GM18870 (cell line): ENCODE results near the gene SMCP.

Experiments used
- ATAC-seq: cut with Tn5 transposase; IDR thresholded peaks from one replicate; pipeline ENCODE4 v1.9.1; 2021; ENCODE audit warnings: moderate library complexity; ENCODE audit not compliant: unreplicated experiment

The SMCP gene

GRCh38 chr1:152878042-152878441, at the start of gene SMCP:
Gene SMCP (plus strand): TSS chr1:152878322. CDS start chr1:152884423, 6,101 bp downstream.
- no peak for ATAC-seq

- no peak for ATAC-seq
These were observed 41.3 kb upstream of the SMCP start for GRCh38 chr1:152836870-152837269.

DNA sequence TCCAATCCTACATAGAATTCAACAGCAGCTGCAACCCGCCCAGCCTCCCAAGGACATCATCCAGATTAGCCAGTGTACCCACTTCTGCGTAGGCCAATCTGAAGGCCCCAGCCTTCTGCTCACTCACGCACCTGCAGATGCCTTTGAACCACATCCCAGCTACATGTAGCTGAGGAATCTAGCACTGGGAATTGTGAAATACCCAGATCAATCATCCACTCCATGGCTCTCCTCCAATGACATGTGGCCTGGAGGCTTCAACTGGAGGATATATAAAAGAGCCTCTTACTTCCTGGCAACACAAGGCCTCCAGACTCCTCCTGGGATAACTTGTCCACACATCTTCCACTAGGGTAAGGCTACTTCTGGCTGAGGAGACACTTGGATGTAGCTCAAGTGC, 35.6 kb upstream of the SMCP start, which contains the start of gene LCE6A:
LCE6A (plus strand) TSS at position 301 of the 400 bp plus-strand sequence. CDS start 665 bp downstream, outside the sequence.
- ATAC-seq: no peak

DNA sequence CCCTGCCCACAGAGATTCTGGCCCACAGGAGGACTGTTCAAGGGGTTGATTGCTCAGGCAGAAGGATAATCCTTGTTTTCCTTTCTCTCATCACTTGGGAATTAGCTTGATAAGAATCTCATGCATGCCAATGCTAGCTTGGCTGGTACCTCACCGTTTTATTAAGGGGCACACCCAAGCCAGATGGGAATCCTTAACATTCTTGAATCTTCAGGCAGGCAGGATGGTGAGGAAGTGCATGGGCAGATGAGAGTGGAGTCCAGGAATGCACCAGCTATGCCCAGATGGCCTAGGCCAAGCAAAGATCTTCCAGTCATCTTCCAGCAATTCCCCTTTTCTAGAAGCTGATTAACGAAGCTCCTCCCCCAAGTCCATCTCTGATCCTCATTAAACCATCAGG, 22.5 kb upstream of the SMCP start:
- no peak for ATAC-seq

DNA sequence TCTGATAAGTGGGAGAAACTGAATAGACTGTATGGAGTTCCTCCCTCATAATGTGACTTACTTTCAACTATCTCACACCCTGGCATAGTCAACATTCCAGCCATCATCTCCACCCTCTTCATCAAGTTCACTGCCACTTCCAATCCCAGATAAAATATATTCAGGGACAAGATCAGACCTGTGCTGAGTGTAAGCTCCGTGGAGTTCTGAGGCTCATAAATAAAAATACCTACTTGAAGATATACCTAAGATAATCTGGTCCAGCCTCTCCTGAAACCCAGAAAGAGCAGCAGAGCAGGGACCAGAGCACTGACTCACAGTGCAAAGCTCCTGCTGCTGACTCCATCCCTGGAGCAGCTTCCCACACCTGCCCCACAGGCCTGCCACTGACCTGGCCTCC, 20.1 kb upstream of the SMCP start:
- no peak for ATAC-seq

GRCh38 chr1:152859696-152860095, 18.4 kb upstream of the SMCP start, which contains the start of gene LCE7A:
Gene LCE7A (plus strand): TSS chr1:152859996. CDS start chr1:152860698, 702 bp downstream.
- ATAC-seq: no peak

DNA sequence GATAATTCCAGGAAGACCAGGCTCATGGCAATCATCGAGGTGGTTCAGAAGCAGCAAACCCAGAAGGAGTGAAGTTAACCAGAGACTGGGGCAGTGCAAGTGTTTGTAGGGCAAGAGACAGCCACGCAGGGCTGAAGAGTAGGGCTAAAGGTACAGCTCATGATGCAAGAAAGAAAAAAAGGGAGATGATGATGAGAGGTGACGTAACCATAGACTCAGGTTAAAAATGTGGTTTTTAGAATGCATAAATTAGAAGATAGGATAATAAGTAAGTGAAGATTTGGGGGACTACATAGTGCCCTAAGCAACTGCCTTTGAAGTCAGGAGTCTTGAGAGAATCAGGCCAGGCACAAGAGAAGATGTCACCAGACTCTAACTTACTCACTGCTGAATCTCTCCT, 18.0 kb upstream of the SMCP start:
- no peak for ATAC-seq

- ATAC-seq: no peak
These were observed 16.7 kb upstream of the SMCP start for GRCh38 chr1:152861374-152861773.

- ATAC-seq: no peak
These were observed 13.7 kb upstream of the SMCP start for GRCh38 chr1:152864443-152864842.

- no peak for ATAC-seq
These were observed 11.8 kb upstream of the SMCP start for GRCh38 chr1:152866321-152866720.

DNA sequence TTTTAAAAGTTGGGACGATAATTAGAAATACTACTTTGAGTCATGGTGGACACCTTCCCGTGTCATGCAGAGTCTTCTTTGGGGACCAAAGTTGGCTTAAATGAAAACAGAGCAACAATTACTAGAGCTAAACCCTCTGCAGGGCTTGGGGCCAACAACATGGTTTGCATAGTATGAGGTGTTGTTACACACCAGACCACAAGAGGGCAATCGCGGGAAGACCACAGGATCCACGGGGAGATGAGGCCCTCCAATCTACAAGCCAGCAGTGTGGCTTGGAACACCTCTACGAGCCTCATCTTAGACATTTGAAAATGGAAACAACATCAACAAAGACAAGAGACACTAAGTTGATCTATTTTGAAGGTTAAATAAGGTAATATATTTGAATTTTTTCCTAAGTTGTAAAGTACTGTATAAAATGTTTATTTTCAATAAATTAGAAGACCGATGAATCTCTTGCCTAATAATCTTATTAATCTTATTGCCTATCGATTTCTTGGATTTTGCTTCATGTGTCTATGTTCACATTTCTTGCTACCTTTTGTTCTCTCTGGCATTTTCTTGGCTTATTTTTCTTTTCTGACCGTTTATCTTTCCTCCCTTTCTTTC, 8.2 kb upstream of the SMCP start:
- no peak for ATAC-seq

DNA sequence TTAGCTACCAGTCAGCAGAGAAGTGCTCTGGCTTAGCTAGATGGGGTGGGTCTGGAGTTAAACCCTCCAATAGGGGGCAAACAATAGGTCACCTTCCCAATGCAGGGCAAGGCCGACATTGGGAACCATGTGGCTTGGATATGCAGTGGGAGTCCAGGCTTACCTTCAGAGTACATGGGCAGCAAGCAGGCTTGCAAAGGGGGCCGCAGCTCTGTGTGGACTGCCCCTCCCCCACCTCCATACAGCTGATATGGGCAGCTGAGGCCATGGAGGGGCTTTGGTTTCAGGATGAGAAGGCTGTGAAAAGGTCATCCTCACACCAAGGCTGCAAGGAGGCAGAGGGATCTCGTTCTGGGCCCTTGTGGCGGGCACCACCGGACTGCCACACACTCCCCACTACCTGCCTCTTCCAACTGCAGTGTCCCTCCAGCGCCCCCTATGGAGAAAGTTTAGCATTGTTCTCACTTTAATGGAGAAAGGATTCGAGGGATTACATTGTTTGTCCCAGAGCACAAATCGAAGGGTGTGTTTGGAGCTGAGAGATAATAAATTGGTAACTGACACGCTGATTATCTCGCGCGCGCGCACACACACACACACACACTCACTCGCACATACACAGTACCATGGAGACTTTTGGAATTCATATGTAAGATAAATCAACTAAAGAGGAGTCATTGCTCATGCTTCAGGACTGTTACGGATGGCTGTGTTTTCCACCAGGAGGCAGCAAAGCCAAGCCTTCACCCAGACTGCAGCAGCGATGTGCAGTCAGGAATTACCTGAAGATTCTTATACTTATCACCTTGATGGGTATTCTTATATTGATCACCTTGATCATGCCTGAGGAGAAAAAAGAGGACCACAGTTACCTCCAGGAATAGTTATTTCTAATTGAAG, 7.0 kb upstream of the SMCP start:
- ATAC-seq: no peak

- ATAC-seq: no peak
These were observed 6.4 kb upstream of the SMCP start for GRCh38 chr1:152871731-152872126.

GRCh38 chr1:152873495-152873894, 4.6 kb upstream of the SMCP start:
- no peak for ATAC-seq

DNA sequence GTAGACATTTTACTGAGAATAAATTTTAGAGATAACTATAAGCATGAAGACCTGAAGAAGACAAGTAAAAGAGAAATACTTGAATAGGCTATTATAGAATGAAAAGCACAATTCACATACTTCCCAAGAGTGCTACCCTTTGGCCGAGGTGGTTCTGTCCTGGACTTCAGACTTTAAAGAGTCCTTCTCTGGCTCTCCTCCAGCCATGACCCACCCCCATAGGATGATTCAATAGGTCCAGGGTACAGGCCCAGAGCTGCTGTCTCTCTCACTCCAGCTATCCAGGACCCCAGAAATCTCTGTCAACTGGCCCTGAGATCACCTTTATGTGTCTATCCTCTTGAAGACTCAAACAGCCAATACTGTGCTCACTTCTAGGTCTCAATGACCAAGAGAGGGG, 1.3 kb upstream of the SMCP start:
- no peak for ATAC-seq

- ATAC-seq: no peak
These were observed 1.6 kb downstream of the SMCP start for GRCh38 chr1:152879559-152880198.

GRCh38 chr1:152880316-152880715, 2.2 kb downstream of the SMCP start:
- no peak for ATAC-seq

- no peak for ATAC-seq
These were observed 2.8 kb downstream of the SMCP start for GRCh38 chr1:152880907-152881306.

DNA sequence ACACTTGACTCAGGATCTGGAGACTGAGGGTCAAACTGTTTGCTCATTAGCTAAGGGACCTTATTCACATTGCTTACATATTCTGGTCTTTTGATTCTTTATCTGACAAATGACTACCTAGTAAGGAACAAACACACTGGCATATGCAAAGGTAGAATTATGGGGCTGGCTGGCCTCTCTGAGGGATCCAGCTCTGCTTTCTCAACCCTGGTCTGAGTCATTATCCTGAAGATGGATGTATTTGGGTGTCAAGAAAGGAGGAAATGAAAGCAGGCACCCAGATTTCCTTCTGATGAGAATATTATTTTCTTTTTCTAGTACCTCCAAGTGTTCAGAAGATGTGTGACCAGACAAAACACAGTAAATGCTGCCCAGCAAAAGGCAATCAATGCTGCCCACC, 6.0 kb downstream of the SMCP start:
- ATAC-seq: no peak

DNA sequence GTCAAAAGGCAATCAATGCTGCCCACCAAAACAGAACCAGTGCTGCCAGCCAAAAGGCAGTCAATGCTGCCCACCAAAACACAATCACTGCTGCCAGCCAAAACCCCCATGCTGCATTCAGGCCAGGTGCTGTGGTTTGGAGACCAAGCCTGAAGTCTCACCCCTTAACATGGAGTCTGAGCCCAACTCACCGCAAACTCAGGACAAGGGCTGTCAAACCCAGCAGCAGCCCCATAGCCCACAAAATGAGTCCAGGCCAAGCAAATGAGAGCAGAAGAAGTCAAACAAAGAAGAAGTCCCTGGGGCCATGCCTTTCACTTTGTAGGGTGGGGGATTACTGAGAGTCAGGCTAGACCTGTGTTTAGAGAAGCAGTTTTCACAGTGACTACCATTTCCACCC, 6.4 kb downstream of the SMCP start:
- ATAC-seq: no peak

- no peak for ATAC-seq
These were observed 7.0 kb downstream of the SMCP start for GRCh38 chr1:152884966-152885624.
